WI38 (cell line): ENCODE measurements around the gene ADAT3.
A peak's percentile ranks its signal among the peaks of the same experiment; 100 is the strongest.
"Not testable (repeated sequence)": the region's sequence is repeated elsewhere in the genome, so short reads cannot be mapped to it uniquely, and the experiment has no call there.

Experiments used
- H3K4me3 ChIP-seq: 2 replicates; pipeline ENCODE4 v1.5.1; 2011; ENCODE audit warnings: low read depth, mild to moderate bottlenecking, control low read depth, low read length
- CTCF ChIP-seq: IDR thresholded peaks from 2 replicates; pipeline ENCODE4 v1.5.1; 2012; ENCODE audit warnings: low read depth, mild to moderate bottlenecking, control low read depth, low read length

ADAT3 gene

GRCh38 chr19:1883784-1884183 lies 21.4 kb upstream of the ADAT3 start:
- no peak for TF ChIP-seq CTCF
- H3K4me3 ChIP-seq = peak overlapping the region; percentile 96

- no peak for TF ChIP-seq CTCF
- H3K4me3 ChIP-seq = peak overlapping the region; percentile 96
Observed at GRCh38 chr19:1884291-1884718, 20.9 kb upstream of the ADAT3 start.

- no peak for TF ChIP-seq CTCF
- H3K4me3 ChIP-seq = peak overlapping the region; percentile 96
Observed at GRCh38 chr19:1884719-1885334, 20.4 kb upstream of the ADAT3 start.

- peak within 1 kb of the TSS; percentile 96 for H3K4me3 ChIP-seq
Observed at GRCh38 chr19:1885398-1886119, 19.6 kb upstream of the ADAT3 start, which contains the start of gene ABHD17A. Gene ABHD17A (minus strand): TSS chr19:1885496. CDS start chr19:1881566, 3,930 bp downstream.

- H3K4me3 ChIP-seq = not testable (repeated sequence)
Observed at GRCh38 chr19:1886360-1886759, 18.8 kb upstream of the ADAT3 start.

- H3K4me3 ChIP-seq = no peak overlapping the region
- TF ChIP-seq CTCF = no peak
Observed at GRCh38 chr19:1888385-1888784, 16.8 kb upstream of the ADAT3 start.

GRCh38 chr19:1889907-1890306 lies 15.3 kb upstream of the ADAT3 start:
- TF ChIP-seq CTCF = no peak
- H3K4me3 ChIP-seq = no peak overlapping the region

- no peak for TF ChIP-seq CTCF
- H3K4me3 ChIP-seq = no peak overlapping the region
Observed at GRCh38 chr19:1893791-1894190, 11.4 kb upstream of the ADAT3 start.
